Adrenal gland (tissue), 12 donors: ENCODE measurements around the gene KIFC3. TPM values are rescaled to one million over a fixed set of nuclear protein-coding genes. Genes with fewer than 3 reads are reported as not detected.

Experiments
- DNase-seq, 7 donors: peaks; one replicate each; pipeline ENCODE4 v3.0.0-alpha.2; 2019 to 2020
- H3K27ac ChIP-seq, 5 donors: fragments of 200-600 bp; sonication (generic) in 4 of 5; 1 replicate in 3 of 5; 2 replicates in 2 of 5; pipeline versions ENCODE4 v1.5.1 to v1.8.0; 2016 to 2020; ENCODE audit warnings: mild to moderate bottlenecking in 1 of 5
- H3K27me3 ChIP-seq: fragments of 200-600 bp; 2 replicates; pipeline ENCODE4 v1.8.0; 2021
- H3K36me3 ChIP-seq, 2 donors: fragments of 200-600 bp; replicated peaks in 1 of 2; 1 replicate in 1 of 2; 2 replicates in 1 of 2; pipeline versions ENCODE4 v1.5.1 to v1.8.0; 2018 to 2022
- H3K4me1 ChIP-seq, 2 donors: fragments of 200-600 bp; replicated peaks in 1 of 2; 1 replicate in 1 of 2; 2 replicates in 1 of 2; pipeline versions ENCODE4 v1.5.1 to v1.8.0; 2018 to 2021
- H3K4me3 ChIP-seq, 4 donors: fragments of 200-600 bp; sonication (generic) in 3 of 4; one replicate each; pipeline ENCODE4 v1.5.1; 2016 to 2018
- H3K9me3 ChIP-seq, 3 donors: fragments of 200-600 bp; sonication (generic) in 1 of 3; replicated peaks in 1 of 3; 1 replicate in 2 of 3; 2 replicates in 1 of 3; pipeline versions ENCODE4 v1.5.1 to v1.8.0; 2016 to 2021
- CTCF ChIP-seq, 6 experiments: fragments of 450-650 bp in 4 of 6; fragments of 200-600 bp in 2 of 6; sonication (generic) in 1 of 6; IDR thresholded peaks; 1 replicate in 5 of 6; 2 replicates in 1 of 6; pipeline versions ENCODE4 v1.5.1 to v1.8.0; 2016 to 2021; ENCODE audit warnings: antibody characterized with exemption in 6 of 6, mild to moderate bottlenecking in 2 of 6, moderate library complexity in 1 of 6
- POLR2A ChIP-seq, 2 donors: fragments of 450-650 bp; IDR thresholded peaks; one replicate each; pipeline ENCODE4 v1.6.1; 2017; ENCODE audit warnings: antibody characterized with exemption in 2 of 2, mild to moderate bottlenecking in 2 of 2, moderate library complexity in 1 of 2
- WGBS, 4 donors: extraction: QIAGEN DNeasy Blood & Tissue Kit in 2 of 4; methylation state at CpG; one replicate each; pipeline versions ENCODE4 v1.1.5 to v1.1.7; 2013 to 2017; 5-methylcytosine and 5-hydroxymethylcytosine counted together
- intact Hi-C, 2 donors: fragments of 100-400 bp; cut with DNase I; formaldehyde crosslinking; loops; one replicate each; pipeline versions ENCODE4 v1.14.1 to v1.15.0; 2022 to 2023
- polyA plus RNA-seq, 3 donors: library from polyadenylated mRNA; stranded (reverse); fragments of 200-250 nt in 2 of 3; fragments of 350-450 nt in 1 of 3; fragmentation: Illumina TruSeq in 1 of 3; extraction: RNeasy Lipid Tissue Mini Kit (QIAGEN cat#74804) in 1 of 3; gene quantifications; one replicate each; pipeline ENCODE4 v1.2.3, GENCODE V29; 2013 to 2014
- total RNA-seq, 9 donors: library from RNA; depleted of rRNA in 4 of 9; stranded (reverse); fragments of >200 nt in 4 of 9; fragments of 120-200 nt in 1 of 9; fragmentation: NEBNext Ultra II Directional in 1 of 9; extraction: Animal tissue kit (Norgen Biotek cat#: 25700) in 1 of 9; gene quantifications; one replicate each; pipeline versions ENCODE4 v1.1.0 to v1.2.4, GENCODE V29; 2013 to 2023
- donor health status: healthy with polysubstance abuse.
- donor health status: Bipolar disorder and iron deficiency.
- donor health status: DM: yes; HTN: yes; CAD: no.
- donor health status: DM: no; HTN: no; CAD: no.
- donor health status: DM: no; HTN: no; CAD: no.
- donor health status: DM: yes; HTN: yes; CAD: no.

Gene KIFC3
- total and polyA plus RNA-seq, 12 donors = 15.5 to 130 (median 60.0) TPM

- intact Hi-C loops = loop anchor here (10.0 kb wide), 1 partner anchor 154 kb away; no protein-coding TSS in a partner anchor
- WGBS, 4 donors = 72 to 92% (median 81%) methylated on average over 1 of the region's 1 CpG
Measured at GRCh38 chr16:57729182-57729484, 73.2 kb downstream of the KIFC3 start.

GRCh38 chr16:57728336-57729181, 73.7 kb downstream of the KIFC3 start:
- H3K27ac ChIP-seq = no peak overlapping the region
- DNase-seq = no peak
- intact Hi-C loops = loop anchor here (10.0 kb wide), 1 partner anchor 154 kb away; no protein-coding TSS in a partner anchor
- 93 to 98% (median 94%) methylated on average over 9 to 14 of the region's 14 CpGs for WGBS, 4 donors
- no peaks in the 10 kb centered on the region for H3K36me3 ChIP-seq
- no peaks in the 10 kb centered on the region for H3K9me3 ChIP-seq
- TF ChIP-seq CTCF (IDR thresholded peaks at IDR 0.05) (no peak), POLR2A (IDR thresholded peaks at IDR 0.05) (no peak)
- H3K27me3 ChIP-seq = no peaks in the 10 kb centered on the region
- H3K4me1 ChIP-seq = no peaks in the 10 kb centered on the region
- no peak overlapping the region for H3K4me3 ChIP-seq

More at GRCh38 chr16:57729182-57729484, 73.2 kb downstream of the KIFC3 start:
- no peak overlapping the region for H3K27ac ChIP-seq
- no peaks in the 10 kb centered on the region for H3K27me3 ChIP-seq
- TF ChIP-seq POLR2A (IDR thresholded peaks at IDR 0.05) (no peak), CTCF (IDR thresholded peaks at IDR 0.05) (no peak)
- no peaks in the 10 kb centered on the region for H3K9me3 ChIP-seq
- no peak for DNase-seq
- no peak overlapping the region for H3K4me3 ChIP-seq
- no peaks in the 10 kb centered on the region for H3K36me3 ChIP-seq
- H3K4me1 ChIP-seq = peaks cover 0 to 3% of the 10 kb centered on the region in 2 donors

GRCh38 chr16:57727610-57728009, 74.7 kb downstream of the KIFC3 start:
- Histone ChIP-seq H3K27ac (no peak overlapping the region), H3K9me3 (no peaks in the 10 kb centered on the region), H3K4me1 (no peaks in the 10 kb centered on the region), H3K36me3 (no peaks in the 10 kb centered on the region), H3K27me3 (no peaks in the 10 kb centered on the region), H3K4me3 (no peak overlapping the region)
- 68 to 79% (median 71%) methylated on average over 2 to 4 of the region's 4 CpGs for WGBS, 4 donors
- no peak for DNase-seq
- TF ChIP-seq CTCF (IDR thresholded peaks at IDR 0.05) (no peak), POLR2A (IDR thresholded peaks at IDR 0.05) (no peak)
- intact Hi-C loops = loop anchor here (10.0 kb wide), 1 partner anchor 153 kb away; no protein-coding TSS in a partner anchor

GRCh38 chr16:57726433-57726947, 75.8 kb downstream of the KIFC3 start:
- H3K27me3 ChIP-seq = no peaks in the 10 kb centered on the region
- no peak for TF ChIP-seq CTCF (IDR thresholded peaks at IDR 0.05)
- TF ChIP-seq POLR2A (IDR thresholded peaks at IDR 0.05) = no peak
- no peaks in the 10 kb centered on the region for H3K9me3 ChIP-seq
- H3K36me3 ChIP-seq = no peaks in the 10 kb centered on the region
- intact Hi-C loops = loop anchor here (10.0 kb wide), 1 partner anchor 152 kb away; no protein-coding TSS in a partner anchor
- no peak overlapping the region for H3K4me3 ChIP-seq
- DNase-seq = no peak
- H3K4me1 ChIP-seq = no peaks in the 10 kb centered on the region
- no peak overlapping the region for H3K27ac ChIP-seq
- 63 to 78% (median 70%) methylated on average over 7 of the region's 7 CpGs for WGBS, 4 donors
